Motor neuron (in vitro differentiated cells): ENCODE measurements around the gene SDC3. TPM values are rescaled to one million over a fixed set of nuclear protein-coding genes. Genes with fewer than 3 reads are reported as not detected.

Experiments
- ATAC-seq, 8 experiments: fragments of 200-7000 bp; cut with Tn5 transposase; replicated peaks in 6 of 8; 2 replicates each; pipeline ENCODE4 v1.8.0; 2021; ENCODE audit warnings: mild to moderate bottlenecking in 8 of 8, moderate library complexity in 8 of 8
- H3K27ac ChIP-seq, 2 donors: fragments of 250-450 bp; sonication (Bioruptor Pico); 2 replicates each; pipeline ENCODE4 v1.9.0; 2021; ENCODE audit warnings: antibody characterized with exemption in 2 of 2, mild to moderate bottlenecking in 2 of 2, moderate library complexity in 1 of 2
- H3K4me1 ChIP-seq, 2 donors: fragments of 250-450 bp; sonication (Bioruptor Pico); replicated peaks in 1 of 2; 2 replicates each; pipeline ENCODE4 v1.6.1; 2021; ENCODE audit warnings: antibody characterized with exemption in 2 of 2, mild to moderate bottlenecking in 2 of 2, moderate library complexity in 1 of 2
- H3K4me3 ChIP-seq, 5 donors: fragments of 250-450 bp; sonication (Bioruptor Pico); 2 replicates each; pipeline ENCODE4 v1.9.0; 2021; ENCODE audit warnings: antibody characterized with exemption in 5 of 5, mild to moderate bottlenecking in 5 of 5, moderate library complexity in 4 of 5
- WGBS, 10 experiments: fragments of 450-650 bp; shearing (Covaris generic); methylation state at CpG; one replicate each; pipeline ENCODE4 v1.0.0; 2022; 5-methylcytosine and 5-hydroxymethylcytosine counted together
- in situ Hi-C, 9 experiments: fragments of 400-800 bp; cut with MboI; loops; one replicate each; pipeline ENCODE4 v1.15.0; 2021; ENCODE audit warnings: low sequenced_read_pairs in 9 of 9, low pct_unique_long_range_greater_than_20kb in 2 of 9; ENCODE audit not compliant: unreplicated experiment in 9 of 9
- total RNA-seq, 8 experiments: library from RNA; unstranded; fragments of 300-600 nt; gene quantifications; 2 replicates each; pipeline versions ENCODE4 v1.2.3 to v1.2.4, GENCODE V29; 2022

Gene SDC3
- total RNA-seq, 8 experiments from 2014 or later: 8.8 to 165 (median 76.0) TPM

DNA sequence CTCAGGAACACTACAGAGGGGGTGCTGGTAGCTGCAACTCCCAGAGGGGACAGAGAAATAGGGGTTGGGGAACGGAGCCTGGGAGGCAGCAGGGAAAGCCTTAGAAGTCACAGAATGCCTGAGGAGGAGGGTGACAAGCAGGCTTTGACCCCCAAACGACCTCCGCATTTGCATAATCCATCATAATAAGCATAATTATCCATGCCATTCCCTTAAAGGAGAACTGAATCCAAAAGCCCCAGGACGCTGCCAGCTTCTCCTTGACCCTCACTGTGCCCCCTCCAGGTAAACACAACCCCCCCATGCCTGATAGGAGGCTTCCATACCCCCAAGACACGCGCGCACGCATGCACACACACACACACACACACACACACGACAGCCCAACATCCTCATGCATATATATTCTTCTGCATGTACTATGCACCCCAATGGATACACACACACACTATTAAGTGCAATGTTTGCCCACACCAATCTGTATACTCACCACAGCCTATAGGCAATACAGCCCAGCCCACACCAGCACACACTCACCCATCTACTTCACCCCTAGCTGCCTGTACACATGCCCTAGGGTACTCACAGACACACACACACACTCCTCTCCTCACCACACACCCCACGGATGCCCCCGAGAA, 27.8 kb downstream of the SDC3 start:
- WGBS, 10 experiments: 0 to 100% (median 49%) methylated on average over 2 to 6 of the region's 11 CpGs; no CpG with 5 or more reads in 4 of the 10 experiments
- Histone ChIP-seq H3K27ac (peak overlapping the region; percentile 79 to 90), H3K4me3 (no peak overlapping the region), H3K4me1 (peaks cover 53 to 70% of the 10 kb centered on the region in 2 donors)
- ATAC-seq: peak in 6 of 8 experiments; percentile 0 to 70 (median 25)
- in situ Hi-C loops: no loop called here

DNA sequence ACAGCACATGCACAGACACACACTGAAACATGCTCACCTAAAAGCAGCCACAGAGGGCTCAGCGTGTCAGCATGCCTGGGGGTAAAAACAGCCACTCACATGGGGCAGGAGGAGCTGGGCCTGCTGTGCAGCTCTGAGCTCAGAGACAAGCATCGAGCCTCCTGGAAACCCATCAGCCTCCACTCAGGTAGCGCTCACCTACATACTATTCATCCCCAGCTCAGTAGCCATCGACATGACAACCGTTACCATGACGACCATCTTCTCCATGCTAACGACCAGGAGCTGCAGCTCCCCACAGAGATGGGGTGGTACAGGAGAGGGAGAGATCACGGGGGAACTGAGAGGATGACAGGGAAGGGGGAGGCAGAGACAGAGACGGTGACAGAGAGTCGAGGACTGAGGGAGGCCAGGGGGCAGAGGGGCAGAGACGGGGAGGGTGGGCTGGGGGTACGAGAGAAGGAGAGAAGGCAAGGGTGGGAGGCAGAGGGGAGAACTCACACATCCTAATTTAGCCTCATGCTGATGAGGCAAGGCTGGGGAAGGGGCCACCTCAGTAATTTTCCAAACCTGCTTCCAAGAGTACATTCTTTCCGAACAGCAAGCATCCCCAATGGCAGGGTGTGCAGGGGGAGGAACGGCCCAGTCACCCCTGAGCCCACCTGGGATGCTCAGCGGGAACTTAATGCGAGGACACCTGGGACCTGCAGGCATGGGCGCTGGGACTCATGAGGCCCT, 28.4 kb downstream of the SDC3 start:
- peak overlapping the region; percentile 79 to 90 for H3K27ac ChIP-seq
- in situ Hi-C loops: no loop called here
- peak in 7 of 8 experiments; percentile 25 to 81 (median 76) for ATAC-seq
- H3K4me3 ChIP-seq: no peak overlapping the region
- H3K4me1 ChIP-seq: peaks cover 47 to 64% of the 10 kb centered on the region in 2 donors
- WGBS, 10 experiments: 0 to 70% (median 53%) methylated on average over 1 to 5 of the region's 17 CpGs; no CpG with 5 or more reads in 4 of the 10 experiments

DNA sequence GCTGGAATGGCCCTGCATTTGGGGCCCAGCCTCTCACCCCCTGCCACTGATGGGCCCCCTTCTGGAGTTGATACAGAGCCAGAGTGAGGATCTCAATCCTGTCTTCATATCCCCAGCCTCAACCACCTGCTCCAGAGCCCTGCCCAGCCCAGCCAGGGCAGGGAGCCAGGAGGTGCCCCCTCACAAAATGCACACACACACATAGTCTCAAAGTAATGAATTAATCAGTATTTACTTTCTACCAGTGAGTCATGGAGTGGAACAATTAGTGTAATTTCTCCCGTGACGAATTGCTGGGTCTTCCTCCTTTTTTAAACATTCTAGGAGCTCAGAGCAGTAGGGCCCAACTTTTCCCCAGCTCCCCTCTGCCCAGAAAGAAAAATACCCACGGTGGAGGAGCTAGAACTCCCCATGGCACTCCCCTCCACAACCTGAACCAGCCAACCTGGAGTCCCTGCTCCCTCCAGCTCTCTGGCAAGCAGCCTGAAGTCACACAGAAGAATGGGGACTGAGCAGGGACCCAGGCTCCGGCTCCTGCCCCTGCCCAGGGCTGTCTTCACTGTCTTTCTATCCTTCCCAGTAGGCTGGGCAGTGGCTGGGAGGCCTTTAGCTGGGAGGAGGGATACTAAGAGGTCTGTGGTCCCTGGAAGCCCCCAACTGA, 29.3 kb downstream of the SDC3 start:
- no peak overlapping the region for H3K4me3 ChIP-seq
- peak overlapping the region; percentile 79 to 90 for H3K27ac ChIP-seq
- WGBS, 10 experiments: 22 to 49% (median 36%) methylated on average over 2 to 4 of the region's 4 CpGs; no CpG with 5 or more reads in 4 of the 10 experiments

DNA sequence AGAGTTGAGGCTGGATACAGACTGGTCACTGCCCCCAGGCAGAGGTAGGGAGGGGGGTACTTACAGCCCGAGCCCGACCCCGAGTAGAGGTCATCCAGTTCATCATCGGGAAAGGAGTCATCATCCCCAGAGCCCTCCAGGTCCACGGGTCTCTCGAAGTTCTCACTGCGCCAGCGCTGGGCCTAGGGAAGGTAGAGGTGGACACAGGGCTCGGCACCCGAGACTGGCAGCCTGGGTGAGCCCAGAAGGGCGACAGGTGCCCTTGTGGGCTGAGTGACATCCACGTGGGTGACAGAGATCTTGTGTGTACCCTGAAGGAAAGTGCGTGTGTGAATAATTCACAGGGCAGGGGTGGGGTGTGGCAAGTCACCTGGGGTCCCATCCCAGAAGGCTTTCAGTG, 30.0 kb downstream of the SDC3 start:
- Histone ChIP-seq H3K4me1 (peaks cover 44 to 55% of the 10 kb centered on the region in 2 donors), H3K27ac (no peak overlapping the region), H3K4me3 (no peak overlapping the region)
- ATAC-seq: no peak
- 72 to 87% (median 80%) methylated on average over 3 to 11 of the region's 13 CpGs; no CpG with 5 or more reads in 4 of the 10 experiments for WGBS, 10 experiments
- in situ Hi-C loops: no loop called here

More for the DNA sequence above, 29.3 kb downstream of the SDC3 start:
- in situ Hi-C loops: no loop called here
- peaks cover 47 to 62% of the 10 kb centered on the region in 2 donors for H3K4me1 ChIP-seq
- peak in 7 of 8 experiments; percentile 15 to 69 (median 29) for ATAC-seq

DNA sequence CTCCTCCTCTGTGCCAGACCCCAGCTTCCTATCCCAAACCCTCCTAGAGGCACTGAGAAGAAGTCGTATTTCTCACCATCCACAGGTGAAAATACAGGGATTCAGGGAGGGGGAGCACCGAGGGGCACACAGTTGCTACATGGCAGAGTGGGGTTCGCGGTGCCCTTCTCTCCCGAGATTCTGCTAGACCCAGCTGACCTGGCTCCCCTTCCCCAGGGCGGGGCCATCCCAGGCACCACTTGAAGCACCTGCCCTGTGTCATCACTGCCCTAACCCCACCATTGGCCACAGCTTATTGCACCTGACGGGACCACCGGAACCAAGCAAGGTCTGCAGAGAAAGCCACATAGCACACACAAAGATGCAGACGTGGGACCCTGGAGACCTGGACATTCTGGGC, 30.5 kb downstream of the SDC3 start:
- H3K4me3 ChIP-seq: no peak overlapping the region
- in situ Hi-C loops: no loop called here
- no peak overlapping the region for H3K27ac ChIP-seq
- H3K4me1 ChIP-seq: peaks cover 44 to 50% of the 10 kb centered on the region in 2 donors
- 80 to 94% (median 88%) methylated on average over 1 to 6 of the region's 9 CpGs; no CpG with 5 or more reads in 6 of the 10 experiments for WGBS, 10 experiments
- ATAC-seq: no peak

DNA sequence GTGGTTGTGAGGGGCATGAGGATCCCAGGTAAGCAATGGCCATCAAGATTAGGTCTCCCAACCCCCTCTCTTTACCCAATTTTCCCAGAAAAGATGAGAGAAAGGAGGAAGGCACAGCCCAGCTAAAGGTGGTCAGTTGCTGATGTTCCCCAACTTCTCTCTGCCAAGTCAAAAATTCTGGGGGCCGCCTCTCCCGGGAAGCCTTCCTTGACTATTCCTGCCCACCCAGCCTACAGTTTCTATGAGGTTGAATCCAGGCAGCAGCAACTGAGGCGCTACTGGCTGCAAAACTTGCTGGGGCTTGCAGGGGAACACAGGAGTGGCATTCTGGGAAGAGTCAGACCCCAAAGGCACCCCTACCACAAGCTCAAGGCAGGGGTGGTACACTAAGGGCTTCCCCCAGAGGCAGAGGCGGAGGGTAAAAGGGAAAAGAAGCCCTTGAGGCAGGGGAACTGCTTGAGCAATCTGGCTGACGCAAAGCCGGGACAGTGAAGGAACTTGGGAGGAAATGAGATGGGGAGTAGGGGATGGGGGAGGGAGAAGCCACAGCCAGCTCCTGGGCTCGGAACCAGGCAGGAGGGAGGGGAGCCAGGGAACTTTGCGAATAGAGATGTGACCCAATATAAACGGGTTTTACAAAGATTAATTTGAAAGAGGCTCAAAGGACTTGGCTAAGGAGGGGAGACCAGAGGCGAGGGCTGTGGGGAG, 31.2 kb downstream of the SDC3 start:
- no peak overlapping the region for H3K4me3 ChIP-seq
- H3K4me1 ChIP-seq: peaks cover 41 to 44% of the 10 kb centered on the region in 2 donors
- 43 to 93% (median 84%) methylated on average over 2 to 8 of the region's 10 CpGs; no CpG with 5 or more reads in 4 of the 10 experiments for whole genome bisulfite sequencing, 10 experiments

DNA sequence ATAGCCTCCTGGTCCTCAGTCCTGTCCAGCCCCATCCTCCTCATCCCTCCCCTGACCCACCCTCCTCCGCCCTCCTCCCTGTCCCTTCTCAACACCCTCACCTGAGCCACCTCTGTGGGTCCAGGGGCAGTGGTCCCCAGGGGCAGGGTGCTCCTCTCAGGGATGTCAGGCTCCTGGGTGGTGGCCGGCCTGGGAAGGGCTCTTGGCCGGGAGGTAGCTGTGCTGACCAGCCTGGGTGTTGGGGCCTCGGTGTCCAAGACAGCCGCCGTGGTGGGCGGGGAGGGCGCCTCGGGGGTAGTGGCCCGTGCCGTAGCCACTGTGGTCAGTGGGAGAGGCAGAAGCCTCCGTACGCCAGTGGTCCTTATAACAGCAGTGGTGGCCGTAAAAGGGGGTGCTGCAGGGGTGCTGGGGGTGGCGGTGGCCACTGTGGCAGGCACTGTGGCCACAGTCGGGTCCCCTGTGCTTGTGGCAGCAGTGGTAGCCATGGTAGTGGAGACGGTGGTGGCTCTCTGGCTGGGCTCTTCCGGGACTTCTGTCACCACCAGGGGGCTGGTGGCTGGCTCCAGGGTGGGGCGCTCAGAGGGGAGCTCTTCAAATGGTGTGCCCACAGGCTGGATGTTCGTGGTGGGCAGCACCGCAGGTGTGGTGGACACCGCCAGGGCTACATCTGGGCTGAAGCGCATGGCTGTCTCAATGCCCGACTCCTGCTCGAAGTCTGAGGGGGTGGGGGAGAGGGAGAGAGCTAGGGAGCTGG, 31.9 kb downstream of the SDC3 start:
- in situ Hi-C loops: no loop called here
- WGBS, 10 experiments: 86 to 100% (median 90%) methylated on average over 2 to 5 of the region's 25 CpGs; no CpG with 5 or more reads in 7 of the 10 experiments
- Histone ChIP-seq H3K4me3 (no peak overlapping the region), H3K4me1 (peaks cover 34 to 37% of the 10 kb centered on the region in 2 donors), H3K27ac (no peak overlapping the region)
- ATAC-seq: no peak

More for the DNA sequence above, 31.2 kb downstream of the SDC3 start:
- in situ Hi-C loops: no loop called here
- peak in 2 of 8 experiments; percentile 21 to 63 for ATAC-seq
- H3K27ac ChIP-seq: no peak overlapping the region

DNA sequence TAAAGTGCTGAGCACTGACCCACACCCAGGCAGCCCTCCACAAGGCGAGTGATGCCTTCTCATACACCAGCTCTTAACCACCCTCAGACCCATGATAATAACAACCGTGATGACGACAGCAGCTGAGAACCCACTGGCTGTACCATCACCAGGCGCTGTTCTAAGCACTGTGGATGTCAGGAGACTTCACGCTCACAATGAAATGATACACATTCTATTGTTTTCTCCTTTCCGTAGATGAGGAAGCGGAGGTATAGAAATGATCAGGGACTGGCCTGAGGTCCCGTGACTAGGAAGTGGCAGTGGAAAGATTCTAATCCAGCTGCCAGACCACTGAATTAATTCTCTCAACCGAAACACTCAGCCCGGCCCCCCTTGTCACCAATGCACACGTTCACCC, 32.6 kb downstream of the SDC3 start:
- H3K4me1 ChIP-seq: peaks cover 27 to 30% of the 10 kb centered on the region in 2 donors
- in situ Hi-C loops: no loop called here
- WGBS, 10 experiments: 86 to 100% (median 100%) methylated on average over 1 to 6 of the region's 11 CpGs; no CpG with 5 or more reads in 2 of the 10 experiments
- no peak for ATAC-seq
- H3K27ac ChIP-seq: no peak overlapping the region
- no peak overlapping the region for H3K4me3 ChIP-seq

DNA sequence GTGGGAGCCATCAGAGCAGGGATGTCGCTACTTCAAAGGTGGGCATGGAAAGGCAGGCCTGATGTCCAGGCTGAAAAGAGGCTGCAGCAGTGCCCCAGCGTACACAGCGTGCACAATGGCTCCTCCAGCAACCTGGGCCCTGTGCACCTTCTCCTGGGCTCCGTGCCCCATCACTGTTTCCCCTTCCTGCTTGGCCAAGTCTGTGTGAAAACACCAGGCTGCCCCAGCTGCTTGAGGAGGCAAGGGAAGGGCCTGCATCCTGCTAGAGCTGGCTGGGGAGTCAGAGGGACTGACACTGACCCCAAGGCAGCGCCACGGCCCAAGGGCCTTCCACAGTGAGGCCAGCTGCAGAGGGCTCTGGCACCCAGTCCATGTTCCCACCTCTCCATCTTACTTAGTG, 33.4 kb downstream of the SDC3 start:
- in situ Hi-C loops: no loop called here
- H3K4me3 ChIP-seq: no peak overlapping the region
- 80 to 95% (median 92%) methylated on average over 1 to 6 of the region's 6 CpGs; no CpG with 5 or more reads in 7 of the 10 experiments for WGBS, 10 experiments
- ATAC-seq: no peak
- no peak overlapping the region for H3K27ac ChIP-seq
- H3K4me1 ChIP-seq: peaks cover 20 to 22% of the 10 kb centered on the region in 2 donors

DNA sequence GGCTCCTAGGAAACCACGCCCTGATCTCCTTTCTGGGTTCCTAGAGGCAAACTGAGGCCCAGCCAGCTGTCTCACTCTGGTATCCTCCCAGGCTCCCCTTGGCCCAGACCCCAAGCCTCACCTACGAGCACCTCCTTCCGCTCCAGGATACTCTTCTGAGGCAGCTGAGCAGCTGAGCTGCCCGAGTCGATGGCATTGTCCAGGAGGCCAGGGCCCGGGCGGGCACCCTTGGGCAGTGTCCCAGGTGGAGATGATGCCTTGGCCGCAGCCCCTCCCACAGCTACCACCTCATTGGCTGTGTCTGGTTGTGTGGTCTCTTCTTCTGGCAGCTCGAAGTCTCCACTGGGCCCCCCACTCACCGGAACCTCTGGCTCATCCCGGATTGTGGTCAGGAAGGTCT, 34.4 kb downstream of the SDC3 start:
- Histone ChIP-seq H3K4me1 (peaks cover 9 to 12% of the 10 kb centered on the region in 2 donors), H3K27ac (no peak overlapping the region), H3K4me3 (no peak overlapping the region)
- in situ Hi-C loops: no loop called here
- ATAC-seq: no peak
- WGBS, 10 experiments: 63 to 96% (median 90%) methylated on average over 2 to 7 of the region's 11 CpGs; no CpG with 5 or more reads in 6 of the 10 experiments

DNA sequence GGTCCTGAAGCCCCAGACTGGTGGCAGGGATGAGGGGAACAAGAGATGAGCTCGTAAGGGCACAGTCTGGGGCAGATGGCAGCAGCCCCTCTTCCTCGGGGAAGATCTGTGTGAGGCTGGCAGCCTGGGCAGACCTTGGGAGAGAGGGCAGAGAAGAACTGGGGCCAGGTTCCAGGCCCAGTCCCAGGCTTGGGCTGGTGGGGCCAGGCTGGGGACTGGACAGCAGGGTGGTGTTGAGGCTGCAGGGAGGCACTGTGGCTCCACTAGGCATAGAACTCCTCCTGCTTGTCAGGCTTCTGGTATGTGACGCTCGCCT, 35.7 kb downstream of the SDC3 start:
- no peak overlapping the region for H3K27ac ChIP-seq
- ATAC-seq: no peak
- in situ Hi-C loops: no loop called here
- no peaks in the 10 kb centered on the region for H3K4me1 ChIP-seq
- H3K4me3 ChIP-seq: no peak overlapping the region
- WGBS, 10 experiments: 71 to 100% (median 95%) methylated on average over 1 to 4 of the region's 4 CpGs; no CpG with 5 or more reads in 4 of the 10 experiments
